ENCODE measurements around the gene DOCK1.

DOCK1 gene

GRCh38 chr10:126924915-126925300 is 19.7 kb downstream of the DOCK1 start:
- Histone ChIP-seq H3K36me3 (ENCODE audit: insufficient read depth, low read length) (no peaks in the 10 kb centered on the region), H3K4me1 (ENCODE audit: control insufficient read depth, insufficient read depth, low read length, unreplicated experiment) (peaks cover 19% of the 10 kb centered on the region), H3K27ac (ENCODE audit: low read depth, low read length) (0 out of 2 replicates have a peak overlapping the region, but pooled peaks have one; percentile 18), H3K27me3 (ENCODE audit: insufficient read depth, low read length) (no peaks in the 10 kb centered on the region), H3K4me3 (ENCODE audit: low read depth, low read length) (no peak overlapping the region), H3K79me2 (ENCODE audit: control insufficient read depth, insufficient read depth, low read length, unreplicated experiment) (peaks cover 35% of the 10 kb centered on the region), H2AFZ (ENCODE audit: low read length, unreplicated experiment) (no peak overlapping the region)

GRCh38 chr10:126926568-126926967 is 21.3 kb downstream of the DOCK1 start:
- H2AFZ ChIP-seq (ENCODE audit: low read length, unreplicated experiment), result no peak overlapping the region

GRCh38 chr10:126927799-126928198 is 22.6 kb downstream of the DOCK1 start:
- Histone ChIP-seq H3K27me3 (ENCODE audit: insufficient read depth, low read length) (no peaks in the 10 kb centered on the region), H2AFZ (ENCODE audit: low read length, unreplicated experiment) (no peak overlapping the region), H3K36me3 (ENCODE audit: insufficient read depth, low read length) (no peaks in the 10 kb centered on the region), H3K4me3 (ENCODE audit: low read depth, low read length) (no peak overlapping the region), H3K79me2 (ENCODE audit: control insufficient read depth, insufficient read depth, low read length, unreplicated experiment) (peaks cover 53% of the 10 kb centered on the region), H3K4me1 (ENCODE audit: control insufficient read depth, insufficient read depth, low read length, unreplicated experiment) (peaks cover 11% of the 10 kb centered on the region), H3K27ac (ENCODE audit: low read depth, low read length) (no peak overlapping the region)

More at GRCh38 chr10:126926568-126926967, 21.3 kb downstream of the DOCK1 start:
- Histone ChIP-seq H3K4me3 (ENCODE audit: low read depth, low read length) (no peak overlapping the region), H3K27me3 (ENCODE audit: insufficient read depth, low read length) (no peaks in the 10 kb centered on the region), H3K36me3 (ENCODE audit: insufficient read depth, low read length) (no peaks in the 10 kb centered on the region), H3K79me2 (ENCODE audit: control insufficient read depth, insufficient read depth, low read length, unreplicated experiment) (peaks cover 43% of the 10 kb centered on the region), H3K4me1 (ENCODE audit: control insufficient read depth, insufficient read depth, low read length, unreplicated experiment) (peaks cover 19% of the 10 kb centered on the region), H3K27ac (ENCODE audit: low read depth, low read length) (no peak overlapping the region)

GRCh38 chr10:126928274-126928673 is 23.0 kb downstream of the DOCK1 start:
- Histone ChIP-seq H3K36me3 (ENCODE audit: insufficient read depth, low read length) (no peaks in the 10 kb centered on the region), H2AFZ (ENCODE audit: low read length, unreplicated experiment) (no peak overlapping the region), H3K79me2 (ENCODE audit: control insufficient read depth, insufficient read depth, low read length, unreplicated experiment) (peaks cover 57% of the 10 kb centered on the region), H3K4me3 (ENCODE audit: low read depth, low read length) (no peak overlapping the region), H3K4me1 (ENCODE audit: control insufficient read depth, insufficient read depth, low read length, unreplicated experiment) (peaks cover 11% of the 10 kb centered on the region), H3K27ac (ENCODE audit: low read depth, low read length) (no peak overlapping the region), H3K27me3 (ENCODE audit: insufficient read depth, low read length) (no peaks in the 10 kb centered on the region)

- no peaks in the 10 kb centered on the region for H3K27me3 ChIP-seq (ENCODE audit: insufficient read depth, low read length)
- H3K79me2 ChIP-seq (ENCODE audit: control insufficient read depth, insufficient read depth, low read length, unreplicated experiment), result peaks cover 66% of the 10 kb centered on the region
- H3K4me3 ChIP-seq (ENCODE audit: low read depth, low read length), result no peak overlapping the region
- peaks cover 9% of the 10 kb centered on the region for H3K4me1 ChIP-seq (ENCODE audit: control insufficient read depth, insufficient read depth, low read length, unreplicated experiment)
- no peak overlapping the region for H3K27ac ChIP-seq (ENCODE audit: low read depth, low read length)
- H3K36me3 ChIP-seq (ENCODE audit: insufficient read depth, low read length), result no peaks in the 10 kb centered on the region
- no peak overlapping the region for H2AFZ ChIP-seq (ENCODE audit: low read length, unreplicated experiment)
Observed at GRCh38 chr10:126929391-126929790, 24.2 kb downstream of the DOCK1 start.

GRCh38 chr10:126930131-126930882 is 25.1 kb downstream of the DOCK1 start:
- H2AFZ ChIP-seq (ENCODE audit: low read length, unreplicated experiment), result no peak overlapping the region
- H3K36me3 ChIP-seq (ENCODE audit: insufficient read depth, low read length), result no peaks in the 10 kb centered on the region
- H3K27me3 ChIP-seq (ENCODE audit: insufficient read depth, low read length), result no peaks in the 10 kb centered on the region
- H3K4me1 ChIP-seq (ENCODE audit: control insufficient read depth, insufficient read depth, low read length, unreplicated experiment), result peaks cover 4% of the 10 kb centered on the region
- peaks cover 65% of the 10 kb centered on the region for H3K79me2 ChIP-seq (ENCODE audit: control insufficient read depth, insufficient read depth, low read length, unreplicated experiment)
- H3K27ac ChIP-seq (ENCODE audit: low read depth, low read length), result no peak overlapping the region
- H3K4me3 ChIP-seq (ENCODE audit: low read depth, low read length), result peak overlapping the region; percentile 64

GRCh38 chr10:126930883-126931503 is 25.8 kb downstream of the DOCK1 start:
- no peak overlapping the region for H3K27ac ChIP-seq (ENCODE audit: low read depth, low read length)
- H3K4me3 ChIP-seq (ENCODE audit: low read depth, low read length), result peak overlapping the region; percentile 64
- H3K4me1 ChIP-seq (ENCODE audit: control insufficient read depth, insufficient read depth, low read length, unreplicated experiment), result peaks cover 9% of the 10 kb centered on the region
- no peaks in the 10 kb centered on the region for H3K27me3 ChIP-seq (ENCODE audit: insufficient read depth, low read length)
- H3K36me3 ChIP-seq (ENCODE audit: insufficient read depth, low read length), result no peaks in the 10 kb centered on the region
- peaks cover 66% of the 10 kb centered on the region for H3K79me2 ChIP-seq (ENCODE audit: control insufficient read depth, insufficient read depth, low read length, unreplicated experiment)
- no peak overlapping the region for H2AFZ ChIP-seq (ENCODE audit: low read length, unreplicated experiment)

- no peaks in the 10 kb centered on the region for H3K36me3 ChIP-seq (ENCODE audit: insufficient read depth, low read length)
- peak overlapping the region; percentile 64 for H3K4me3 ChIP-seq (ENCODE audit: low read depth, low read length)
- H3K27me3 ChIP-seq (ENCODE audit: insufficient read depth, low read length), result no peaks in the 10 kb centered on the region
- peaks cover 9% of the 10 kb centered on the region for H3K4me1 ChIP-seq (ENCODE audit: control insufficient read depth, insufficient read depth, low read length, unreplicated experiment)
- no peak overlapping the region for H2AFZ ChIP-seq (ENCODE audit: low read length, unreplicated experiment)
- peaks cover 65% of the 10 kb centered on the region for H3K79me2 ChIP-seq (ENCODE audit: control insufficient read depth, insufficient read depth, low read length, unreplicated experiment)
- H3K27ac ChIP-seq (ENCODE audit: low read depth, low read length), result no peak overlapping the region
Observed at GRCh38 chr10:126931544-126931943, 26.3 kb downstream of the DOCK1 start.

- no peak overlapping the region for H3K27ac ChIP-seq (ENCODE audit: low read depth, low read length)
- H3K79me2 ChIP-seq (ENCODE audit: control insufficient read depth, insufficient read depth, low read length, unreplicated experiment), result peaks cover 65% of the 10 kb centered on the region
Observed at GRCh38 chr10:126932516-126932915, 27.3 kb downstream of the DOCK1 start.

GRCh38 chr10:126933116-126933515 is 27.9 kb downstream of the DOCK1 start:
- Histone ChIP-seq H3K27me3 (ENCODE audit: insufficient read depth, low read length) (no peaks in the 10 kb centered on the region), H3K27ac (ENCODE audit: low read depth, low read length) (no peak overlapping the region), H2AFZ (ENCODE audit: low read length, unreplicated experiment) (no peak overlapping the region), H3K36me3 (ENCODE audit: insufficient read depth, low read length) (no peaks in the 10 kb centered on the region), H3K4me1 (ENCODE audit: control insufficient read depth, insufficient read depth, low read length, unreplicated experiment) (peaks cover 9% of the 10 kb centered on the region), H3K79me2 (ENCODE audit: control insufficient read depth, insufficient read depth, low read length, unreplicated experiment) (peaks cover 64% of the 10 kb centered on the region), H3K4me3 (ENCODE audit: low read depth, low read length) (no peak overlapping the region)

More at GRCh38 chr10:126932516-126932915, 27.3 kb downstream of the DOCK1 start:
- Histone ChIP-seq H3K4me1 (ENCODE audit: control insufficient read depth, insufficient read depth, low read length, unreplicated experiment) (peaks cover 9% of the 10 kb centered on the region), H3K4me3 (ENCODE audit: low read depth, low read length) (no peak overlapping the region), H3K36me3 (ENCODE audit: insufficient read depth, low read length) (no peaks in the 10 kb centered on the region), H3K27me3 (ENCODE audit: insufficient read depth, low read length) (no peaks in the 10 kb centered on the region), H2AFZ (ENCODE audit: low read length, unreplicated experiment) (no peak overlapping the region)

Data from ACC112 (cell line).